ENCODE measurements around the gene ANKRD13B.
"Not testable (repeated sequence)": the region's sequence is repeated elsewhere in the genome, so short reads cannot be mapped to it uniquely, and the experiment has no call there.

The ANKRD13B gene

GRCh38 chr17:29592850-29593551 is at the start of gene ANKRD13B:
TSS of gene ANKRD13B (plus strand) at chr17:29593132. CDS start at chr17:29593622, 490 bp downstream.
- DNase-seq: peak; percentile 89

GRCh38 chr17:29544066-29544465 is 48.9 kb upstream of the ANKRD13B start:
- no peak for DNase-seq

GRCh38 chr17:29546085-29546484 is 46.8 kb upstream of the ANKRD13B start:
- DNase-seq: no peak

- DNase-seq: no peak
These were observed 46.1 kb upstream of the ANKRD13B start for GRCh38 chr17:29546830-29547229.

GRCh38 chr17:29549177-29549923 is 43.6 kb upstream of the ANKRD13B start:
- DNase-seq: peak; percentile 6

- no peak for DNase-seq
These were observed 37.1 kb upstream of the ANKRD13B start for GRCh38 chr17:29555840-29556239.

- DNase-seq: no peak
These were observed 35.7 kb upstream of the ANKRD13B start for GRCh38 chr17:29557085-29557738.

- no peak for DNase-seq
These were observed 35.2 kb upstream of the ANKRD13B start for GRCh38 chr17:29557739-29558116.

- DNase-seq: not testable (repeated sequence)
These were observed 34.8 kb upstream of the ANKRD13B start for GRCh38 chr17:29558139-29558538.

- no peak for DNase-seq
These were observed 33.3 kb upstream of the ANKRD13B start for GRCh38 chr17:29559640-29560039.

- DNase-seq: no peak
These were observed 32.6 kb upstream of the ANKRD13B start for GRCh38 chr17:29560316-29560715.

- DNase-seq: no peak
These were observed 31.1 kb upstream of the ANKRD13B start for GRCh38 chr17:29561554-29562517.

GRCh38 chr17:29562615-29563014 is 30.3 kb upstream of the ANKRD13B start:
- DNase-seq: no peak

GRCh38 chr17:29563816-29564215 is 29.1 kb upstream of the ANKRD13B start:
- DNase-seq: no peak

- peak; percentile 72 for DNase-seq
These were observed 27.1 kb upstream of the ANKRD13B start for GRCh38 chr17:29565643-29566472.

- peak; percentile 58 for DNase-seq
These were observed 26.2 kb upstream of the ANKRD13B start, which contains the start of gene ABHD15 for GRCh38 chr17:29566473-29567303. TSS of gene ABHD15 (minus strand) at chr17:29567037. CDS start at chr17:29566966, 71 bp downstream.

- no peak for DNase-seq
These were observed 25.7 kb upstream of the ANKRD13B start for GRCh38 chr17:29567304-29567553.

GRCh38 chr17:29567554-29568330 is 25.2 kb upstream of the ANKRD13B start:
- DNase-seq: peak; percentile 49

GRCh38 chr17:29568331-29569244 is 24.3 kb upstream of the ANKRD13B start, which contains the start of gene TP53I13:
TSS of gene TP53I13 (plus strand) at chr17:29568701. CDS start at chr17:29568759, 58 bp downstream.
- DNase-seq: peak; percentile 73
